Measurements from ENCODE around the gene ZNF583. TPM values are rescaled to one million over a fixed set of nuclear protein-coding genes. Genes with fewer than 3 reads are reported as not detected.

Gene ZNF583
- total RNA-seq, 1 donor from 2014 or later = 5.8 TPM

DNA sequence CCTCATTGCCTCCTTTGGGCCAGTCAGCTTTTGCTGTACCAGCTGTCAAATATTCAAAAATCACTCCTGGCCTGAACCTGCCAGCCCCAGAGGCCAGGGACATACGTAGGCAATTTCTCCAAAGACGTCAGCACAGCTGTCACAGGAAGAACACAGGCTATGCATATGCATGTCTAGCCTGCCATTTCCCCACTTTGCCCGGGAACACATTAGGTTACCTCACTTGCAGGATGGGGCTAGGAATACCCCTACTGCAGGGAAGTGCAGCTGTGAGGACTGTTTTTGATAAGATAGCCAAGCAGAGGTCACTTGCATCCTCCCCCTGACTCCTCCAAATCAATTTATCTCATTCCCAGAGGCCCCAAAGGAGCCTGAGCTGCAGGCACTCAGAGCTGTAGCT lies 70.2 kb downstream of the ZNF583 start:
- no peak for DNase-seq (ENCODE audit: low read depth in 2 of 2)

DNA sequence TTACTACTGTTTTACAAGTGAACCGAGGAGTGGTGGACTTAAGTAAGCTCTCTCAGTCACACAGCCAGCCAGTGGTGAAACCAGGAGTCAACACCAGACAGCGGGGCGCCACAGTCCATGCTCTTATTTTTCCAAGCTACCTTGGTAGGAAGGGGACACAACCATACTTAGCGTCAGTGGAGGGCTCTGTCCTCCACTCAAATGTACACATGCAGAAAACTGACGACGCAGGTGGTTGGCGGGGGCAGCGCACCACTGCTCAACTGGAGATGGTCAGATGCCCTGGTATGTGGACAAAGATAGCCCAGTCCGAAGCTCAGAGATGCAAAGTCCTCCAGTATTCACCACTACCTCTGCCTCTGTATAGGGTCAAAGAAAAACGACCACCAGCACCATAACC lies 72.0 kb downstream of the ZNF583 start:
- no peak for DNase-seq (ENCODE audit: low read depth in 2 of 2)

Other genes starting within 250 kb of the ZNF583 start
- not detected in 2 replicates for gene GALP, start 228.3 kb upstream of the ZNF583 start, total RNA-seq
- gene ZSCAN5B, start 206.5 kb upstream of the ZNF583 start, total RNA-seq = not detected in 2 replicates
- not detected in 2 replicates for gene ZSCAN5C, start 202.1 kb upstream of the ZNF583 start, total RNA-seq
- gene EDDM13, start 131.6 kb upstream of the ZNF583 start, total RNA-seq = 1.3 and 2.4 TPM in 2 replicates
- gene ZSCAN5A, start 89.5 kb upstream of the ZNF583 start, total RNA-seq = 4.1 and 7.1 TPM in 2 replicates
- 2.0 and 4.0 TPM in 2 replicates for gene ZNF582, start 10.8 kb upstream of the ZNF583 start, total RNA-seq
- 1.5 and 2.8 TPM in 2 replicates for gene ZNF667, start 73.0 kb downstream of the ZNF583 start, total RNA-seq
- 0.65 and 1.6 TPM in 2 replicates for gene ZNF471, start 103.5 kb downstream of the ZNF583 start, total RNA-seq
- 4.1 and 5.8 TPM in 2 replicates for gene ZFP28, start 134.6 kb downstream of the ZNF583 start, total RNA-seq
- 3.1 and 4.2 TPM in 2 replicates for gene ZNF470, start 163.1 kb downstream of the ZNF583 start, total RNA-seq
- 9.2 and 10.1 TPM in 2 replicates for gene ZNF71, start 191.0 kb downstream of the ZNF583 start, total RNA-seq
- gene SMIM17, start 238.8 kb downstream of the ZNF583 start, total RNA-seq = 0.20 and 0.22 TPM in 2 replicates

Measured in lung microvascular endothelial cell (primary cell).